ENCODE measurements around the gene HBG1. TPM values are rescaled to one million over a fixed set of nuclear protein-coding genes. Genes with fewer than 3 reads are reported as not detected.

HBG1 gene
- total RNA-seq, 6 donors from 2014 or later = 2.9 to 4.6 TPM; not detected in 4

DNA sequence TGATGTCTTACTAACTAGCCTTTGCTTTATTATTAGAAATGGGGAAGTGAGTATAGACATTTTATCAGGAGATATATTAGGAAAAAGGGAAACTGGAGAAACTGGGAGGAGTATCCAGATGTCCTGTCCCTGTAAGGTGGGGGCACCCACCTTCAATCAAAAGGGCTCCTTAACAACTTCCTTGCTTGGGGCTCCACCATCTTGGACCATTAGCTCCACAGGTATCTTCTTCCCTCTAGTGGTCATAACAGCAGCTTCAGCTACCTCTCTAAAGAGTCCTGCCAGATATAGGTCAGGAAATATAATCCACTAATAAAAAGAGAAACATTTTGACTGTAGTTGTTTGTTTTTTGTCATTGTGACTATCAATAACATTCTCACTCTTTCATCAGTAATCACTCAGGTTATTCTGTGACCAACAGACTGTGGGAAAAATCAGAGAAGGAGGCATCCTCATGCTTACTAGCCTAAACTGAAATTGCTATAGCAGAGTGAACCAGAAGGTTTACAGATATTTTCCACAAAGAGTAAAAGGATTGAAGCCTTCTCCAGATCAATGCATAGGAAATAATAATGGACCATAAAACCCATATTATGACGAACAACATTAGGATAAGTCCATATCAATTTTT is 41.7 kb upstream of the HBG1 start:
- 88 to 91% methylated on average over 1 of the region's 1 CpG for WGBS, 2 donors

DNA sequence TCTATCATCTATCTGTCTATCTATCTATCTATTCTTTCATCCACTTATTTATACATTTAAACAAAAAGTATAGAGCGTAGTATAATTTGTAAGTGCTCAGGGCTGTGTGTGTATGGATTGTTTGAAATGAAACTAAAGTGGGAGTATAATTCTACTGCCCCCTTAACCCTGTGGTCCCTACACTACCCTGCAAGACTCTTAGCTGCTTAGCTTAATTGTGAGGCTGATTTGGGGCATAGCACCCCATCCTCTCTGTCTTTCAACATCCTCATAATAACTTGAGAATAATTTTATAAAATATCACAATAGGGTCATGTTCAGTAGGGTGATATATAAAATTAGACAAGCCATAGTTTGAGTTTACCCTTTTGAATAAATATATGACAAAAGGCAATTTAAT is 40.4 kb upstream of the HBG1 start:
- DNase-seq (no peak), ATAC-seq (ENCODE audit: low FRiP score in 2 of 2) (no peak)
- H3K27me3 ChIP-seq = no peaks in the 10 kb centered on the region
- no peaks in the 10 kb centered on the region for H3K4me1 ChIP-seq
- 91 to 94% methylated on average over 1 of the region's 1 CpG for WGBS, 2 donors
- H3K36me3 ChIP-seq = no peaks in the 10 kb centered on the region
- TF ChIP-seq, protein P1, sequence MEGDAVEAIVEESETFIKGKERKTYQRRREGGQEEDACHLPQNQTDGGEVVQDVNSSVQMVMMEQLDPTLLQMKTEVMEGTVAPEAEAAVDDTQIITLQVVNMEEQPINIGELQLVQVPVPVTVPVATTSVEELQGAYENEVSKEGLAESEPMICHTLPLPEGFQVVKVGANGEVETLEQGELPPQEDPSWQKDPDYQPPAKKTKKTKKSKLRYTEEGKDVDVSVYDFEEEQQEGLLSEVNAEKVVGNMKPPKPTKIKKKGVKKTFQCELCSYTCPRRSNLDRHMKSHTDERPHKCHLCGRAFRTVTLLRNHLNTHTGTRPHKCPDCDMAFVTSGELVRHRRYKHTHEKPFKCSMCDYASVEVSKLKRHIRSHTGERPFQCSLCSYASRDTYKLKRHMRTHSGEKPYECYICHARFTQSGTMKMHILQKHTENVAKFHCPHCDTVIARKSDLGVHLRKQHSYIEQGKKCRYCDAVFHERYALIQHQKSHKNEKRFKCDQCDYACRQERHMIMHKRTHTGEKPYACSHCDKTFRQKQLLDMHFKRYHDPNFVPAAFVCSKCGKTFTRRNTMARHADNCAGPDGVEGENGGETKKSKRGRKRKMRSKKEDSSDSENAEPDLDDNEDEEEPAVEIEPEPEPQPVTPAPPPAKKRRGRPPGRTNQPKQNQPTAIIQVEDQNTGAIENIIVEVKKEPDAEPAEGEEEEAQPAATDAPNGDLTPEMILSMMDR (IDR thresholded peaks at IDR 0.05) = no peak
- no peak for TF ChIP-seq EP300 (IDR thresholded peaks at IDR 0.05)
- TF ChIP-seq POLR2AphosphoS5 (IDR thresholded peaks at IDR 0.05) = no peak
- TF ChIP-seq POLR2A (IDR thresholded peaks at IDR 0.05) = no peak
- no peaks in the 10 kb centered on the region for H3K9me3 ChIP-seq
- no peak overlapping the region for H3K27ac ChIP-seq
- no peak overlapping the region for H3K4me3 ChIP-seq

More for the DNA sequence above, 41.7 kb upstream of the HBG1 start:
- Histone ChIP-seq H3K4me3 (no peak overlapping the region), H3K9me3 (no peaks in the 10 kb centered on the region), H3K4me1 (no peaks in the 10 kb centered on the region), H3K27ac (no peak overlapping the region), H3K36me3 (no peaks in the 10 kb centered on the region), H3K27me3 (no peaks in the 10 kb centered on the region)
- no peak for TF ChIP-seq POLR2A (IDR thresholded peaks at IDR 0.05)
- TF ChIP-seq, protein P1 (IDR thresholded peaks at IDR 0.05) = peak in 1 of 6 experiments; percentile 13
- DNase-seq (no peak), ATAC-seq (ENCODE audit: low FRiP score in 2 of 2) (no peak)

DNA sequence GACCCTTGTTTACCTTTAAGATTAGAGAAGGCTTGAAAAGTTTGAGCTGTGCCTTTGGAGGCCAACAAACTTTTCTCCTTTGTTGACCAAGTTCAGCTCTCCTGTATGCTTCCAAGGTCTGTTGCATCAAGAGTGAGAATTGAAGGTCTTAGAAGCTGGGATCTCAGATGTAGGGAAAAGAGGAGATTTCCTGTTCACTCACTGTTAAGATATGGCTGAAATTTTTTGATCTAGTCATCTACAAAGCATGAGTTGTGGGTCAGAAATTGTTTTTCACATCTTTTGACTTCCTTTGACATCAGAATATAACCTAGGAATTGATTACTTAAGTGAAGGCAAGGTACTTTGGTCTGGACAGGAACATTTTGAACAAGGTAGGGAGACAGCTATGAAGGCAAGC is 40.0 kb upstream of the HBG1 start:
- H3K27me3 ChIP-seq = no peaks in the 10 kb centered on the region
- DNase-seq (no peak), ATAC-seq (ENCODE audit: low FRiP score in 2 of 2) (no peak)
- TF ChIP-seq POLR2A (IDR thresholded peaks at IDR 0.05) (no peak), EP300 (IDR thresholded peaks at IDR 0.05) (no peak), POLR2AphosphoS5 (IDR thresholded peaks at IDR 0.05) (no peak)
- TF ChIP-seq, protein P1 (IDR thresholded peaks at IDR 0.05) = no peak
- H3K36me3 ChIP-seq = no peaks in the 10 kb centered on the region
- no peak overlapping the region for H3K27ac ChIP-seq
- no peak overlapping the region for H3K4me3 ChIP-seq
- H3K4me1 ChIP-seq = no peaks in the 10 kb centered on the region
- H3K9me3 ChIP-seq = no peaks in the 10 kb centered on the region

DNA sequence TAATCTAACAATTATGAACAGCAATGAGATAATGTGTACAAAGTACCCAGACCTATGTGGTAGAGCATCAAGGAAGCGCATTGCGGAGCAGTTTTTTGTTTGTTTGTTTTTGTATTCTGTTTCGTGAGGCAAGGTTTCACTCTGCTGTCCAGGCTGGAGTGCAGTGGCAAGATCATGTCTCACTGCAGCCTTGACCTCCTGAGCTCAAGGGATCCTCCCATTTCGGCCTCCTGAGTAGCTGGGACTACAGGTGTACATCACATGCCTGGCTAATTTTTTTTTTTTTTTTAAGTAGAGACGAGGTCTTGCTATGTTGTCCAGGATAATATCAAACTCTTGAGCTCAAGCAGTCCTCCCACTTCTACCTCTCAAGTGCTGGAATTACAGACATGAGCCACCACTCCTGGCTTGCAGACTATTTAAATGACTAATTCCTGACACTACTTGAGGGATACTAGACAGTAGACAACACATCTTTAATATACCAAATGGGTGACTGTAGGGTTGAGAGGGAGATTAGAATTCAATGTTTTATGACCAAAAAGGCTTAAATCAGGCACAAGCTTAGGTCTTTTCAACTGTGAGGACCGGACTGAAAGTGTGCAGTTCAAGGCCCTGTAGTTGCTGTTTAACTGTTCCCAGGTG is 39.4 kb upstream of the HBG1 start:
- WGBS, 2 donors = 83% methylated on average over 6 of the region's 6 CpGs
- TF ChIP-seq EP300 (IDR thresholded peaks at IDR 0.05) (no peak), POLR2AphosphoS5 (IDR thresholded peaks at IDR 0.05) (no peak), POLR2A (IDR thresholded peaks at IDR 0.05) (no peak)
- TF ChIP-seq, protein P1 (IDR thresholded peaks at IDR 0.05) = no peak
- Histone ChIP-seq H3K27ac (no peak overlapping the region), H3K27me3 (no peaks in the 10 kb centered on the region), H3K9me3 (no peaks in the 10 kb centered on the region), H3K4me3 (no peak overlapping the region), H3K36me3 (no peaks in the 10 kb centered on the region), H3K4me1 (no peaks in the 10 kb centered on the region)
- DNase-seq = no peak
- no peak for ATAC-seq (ENCODE audit: low FRiP score in 2 of 2)
